Measurements from ENCODE around the gene MACROD2.

Gene MACROD2

DNA sequence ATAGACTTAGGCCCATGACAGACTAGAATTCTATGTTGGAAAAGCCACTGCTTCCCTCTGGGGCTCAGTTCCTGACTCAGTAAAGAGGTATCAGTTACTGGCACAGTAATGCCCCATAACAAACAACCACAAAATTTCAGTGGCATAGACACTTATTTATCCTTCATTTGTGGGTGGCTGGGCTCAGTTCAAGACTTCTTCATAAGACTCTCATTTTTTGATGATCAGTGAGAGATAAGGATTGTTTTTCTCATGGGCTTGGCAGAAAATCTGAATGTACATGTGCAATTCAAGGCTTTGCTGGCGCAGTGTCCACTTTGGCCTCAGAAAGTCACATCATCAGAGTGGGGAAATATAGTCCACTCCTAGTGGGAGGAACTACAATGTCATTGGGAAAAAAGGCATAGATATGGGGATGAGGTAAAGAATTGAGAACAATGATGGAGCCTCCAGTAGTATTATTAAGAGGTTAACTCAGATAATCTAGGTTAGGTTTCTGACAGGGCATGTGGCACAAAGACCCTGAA lies 726.7 kb downstream of the MACROD2 start:
- no peak for DNase-seq

- DNase-seq: no peak
These were observed 728.3 kb downstream of the MACROD2 start for GRCh38 chr20:14723614-14724013.

DNA sequence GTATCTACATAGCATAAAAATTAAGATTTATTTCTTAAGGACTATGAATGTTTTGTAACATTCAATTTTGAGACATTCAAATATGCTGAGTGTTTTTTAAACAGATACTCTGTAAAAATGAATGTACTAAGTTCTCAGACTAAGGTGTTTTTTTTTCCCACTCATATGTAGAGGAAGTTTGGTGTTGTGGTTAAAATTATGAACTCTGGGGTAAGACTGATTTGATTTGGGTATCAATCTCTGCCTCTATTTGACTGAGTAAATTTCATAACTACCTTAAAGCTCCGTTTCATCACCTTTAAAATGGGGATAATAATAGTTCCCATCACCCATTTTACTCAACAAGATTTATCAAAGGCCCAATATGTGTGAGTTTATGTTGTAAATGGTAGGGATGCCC lies 728.7 kb downstream of the MACROD2 start:
- DNase-seq: no peak

- peak in 1 of 2 experiments; percentile 11 for DNase-seq
These were observed 729.2 kb downstream of the MACROD2 start for GRCh38 chr20:14724468-14724867.

- DNase-seq: no peak
These were observed 731.3 kb downstream of the MACROD2 start for GRCh38 chr20:14726591-14726990.

GRCh38 chr20:14727485-14728150 lies 732.3 kb downstream of the MACROD2 start:
- no peak for DNase-seq

- DNase-seq: no peak
These were observed 734.1 kb downstream of the MACROD2 start for GRCh38 chr20:14729390-14729789.

DNA sequence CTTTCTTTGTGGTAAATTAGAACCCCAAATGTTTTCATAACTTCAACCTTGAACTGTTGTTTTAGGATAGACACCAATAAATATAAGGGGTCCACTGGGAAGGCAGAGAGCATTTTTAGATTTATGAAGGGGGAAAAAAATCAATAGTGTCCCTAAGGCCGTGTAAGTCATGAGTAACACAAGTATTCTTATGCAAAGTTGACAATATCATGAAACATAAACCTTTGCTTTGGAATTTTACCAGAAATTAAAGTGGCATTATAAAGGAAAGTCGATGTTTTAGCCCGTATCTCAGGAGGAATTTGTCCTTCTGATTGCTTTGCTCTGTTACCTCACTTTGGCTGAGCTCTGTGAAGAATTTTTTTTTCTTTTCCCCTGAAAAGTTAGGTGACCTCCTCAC lies 737.0 kb downstream of the MACROD2 start:
- no peak for DNase-seq

DNA sequence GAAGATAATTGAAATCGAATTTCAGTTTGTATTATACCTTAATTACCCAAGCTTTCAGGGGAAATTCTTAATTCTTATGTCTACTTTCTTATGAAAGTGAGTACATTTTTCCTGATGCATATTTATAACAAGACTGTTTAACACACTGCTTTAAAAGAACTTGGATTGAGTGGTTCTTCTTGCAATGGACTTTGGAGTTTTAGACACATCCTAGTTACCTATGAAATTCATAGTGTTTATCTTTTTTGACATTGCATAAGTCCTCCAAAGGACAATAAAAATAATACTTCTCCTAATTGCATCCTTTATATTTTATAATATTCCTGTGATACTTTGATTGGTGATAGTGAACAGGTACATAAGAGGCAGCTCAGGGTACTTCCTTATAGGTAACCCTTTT lies 737.7 kb downstream of the MACROD2 start:
- DNase-seq: no peak

DNA sequence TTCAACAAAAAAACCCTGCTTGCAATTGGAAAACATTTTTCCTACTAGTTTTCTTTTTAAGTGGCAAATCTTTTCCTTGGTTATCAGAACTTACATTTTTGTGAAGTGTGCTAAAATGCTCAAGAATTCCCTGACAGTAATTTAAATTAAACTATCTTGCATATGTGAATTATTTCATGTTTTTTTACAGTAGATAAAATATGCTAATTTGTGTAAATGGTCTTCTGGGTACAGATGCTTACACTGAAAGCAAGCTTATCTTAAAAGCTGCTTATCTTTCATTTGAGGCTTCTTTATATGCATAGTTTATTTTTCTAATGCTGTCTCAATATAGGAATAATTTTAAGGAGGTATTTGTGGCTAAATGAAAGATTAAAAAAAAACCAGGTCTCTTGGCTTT lies 745.1 kb downstream of the MACROD2 start:
- DNase-seq: no peak

GRCh38 chr20:14741616-14742015 lies 746.3 kb downstream of the MACROD2 start:
- no peak for DNase-seq

GRCh38 chr20:14744723-14745122 lies 749.4 kb downstream of the MACROD2 start:
- no peak for DNase-seq

DNA sequence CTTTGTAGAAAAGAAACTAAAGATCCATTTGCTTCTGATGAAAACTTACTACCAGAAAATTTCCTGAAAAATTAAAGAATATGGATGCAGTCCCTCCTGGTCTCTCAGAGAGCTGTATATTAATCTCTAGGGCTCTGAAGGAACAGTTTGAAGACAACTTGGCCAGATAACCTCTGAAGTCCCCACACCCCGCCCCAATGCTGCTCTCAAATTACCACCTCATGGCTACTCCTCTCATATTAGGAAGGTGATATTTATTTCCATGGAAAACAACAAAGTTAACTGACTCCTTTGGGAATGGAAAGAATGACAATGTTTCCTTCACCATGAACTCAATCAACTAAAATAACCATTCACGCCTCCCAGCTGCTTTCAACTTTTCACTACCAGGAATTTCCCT lies 750.5 kb downstream of the MACROD2 start:
- no peak for DNase-seq

DNA sequence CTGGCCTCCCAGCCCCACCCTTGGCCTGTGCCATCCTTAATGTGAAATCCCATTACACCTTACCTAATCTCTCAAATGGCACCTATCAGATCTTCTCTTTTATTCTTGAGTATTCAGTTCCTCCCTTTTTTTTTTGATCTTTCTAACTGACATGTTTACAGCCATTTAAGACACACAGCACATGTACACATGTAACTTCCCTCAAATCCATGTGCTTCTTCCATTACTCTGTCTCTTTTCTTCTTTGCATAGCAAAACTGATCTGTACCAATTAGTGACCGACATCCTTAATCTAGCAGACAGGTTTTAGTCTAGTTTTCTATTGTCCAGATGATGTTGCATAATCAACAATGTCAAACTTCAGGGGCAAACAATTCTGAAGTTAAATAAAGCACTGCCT lies 755.9 kb downstream of the MACROD2 start:
- DNase-seq: no peak

DNA sequence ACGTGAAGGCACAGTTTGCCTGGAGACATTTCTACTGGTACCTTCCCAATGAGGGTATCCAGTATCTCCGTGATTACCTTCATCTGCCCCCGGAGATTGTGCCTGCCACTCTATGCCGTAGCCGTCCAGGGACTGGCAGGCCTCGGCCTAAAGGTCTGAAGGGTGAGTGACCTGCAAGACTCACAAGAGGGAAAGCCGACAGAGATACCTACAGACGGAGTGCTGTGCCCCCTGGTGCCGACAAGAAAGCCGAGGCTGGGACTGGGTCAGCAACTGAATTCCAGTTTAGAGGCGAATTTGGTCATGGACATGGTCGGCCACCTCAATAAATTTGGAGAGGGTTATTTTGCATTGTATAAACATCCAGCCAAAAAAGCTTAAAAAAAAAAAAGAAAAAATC lies 762.4 kb downstream of the MACROD2 start:
- no peak for DNase-seq

DNA sequence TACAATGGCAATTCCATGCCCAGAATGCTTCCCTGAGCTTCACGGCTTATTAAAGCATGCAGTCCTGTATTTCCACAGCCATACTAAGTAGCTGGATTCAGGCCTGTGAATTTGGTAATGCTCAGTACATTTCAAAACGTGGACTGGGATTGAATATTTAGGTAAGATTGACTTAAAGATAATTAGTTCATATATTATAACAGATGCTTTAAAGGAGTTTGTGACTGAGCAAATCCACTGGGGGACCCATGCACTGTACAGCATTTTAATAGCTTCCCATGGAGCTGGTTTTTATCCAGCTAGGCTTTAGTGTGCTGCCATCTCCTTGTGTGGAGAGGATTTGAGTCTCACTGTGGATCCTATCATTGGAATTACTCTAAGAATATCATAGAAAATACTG lies 763.0 kb downstream of the MACROD2 start:
- DNase-seq: no peak

DNA sequence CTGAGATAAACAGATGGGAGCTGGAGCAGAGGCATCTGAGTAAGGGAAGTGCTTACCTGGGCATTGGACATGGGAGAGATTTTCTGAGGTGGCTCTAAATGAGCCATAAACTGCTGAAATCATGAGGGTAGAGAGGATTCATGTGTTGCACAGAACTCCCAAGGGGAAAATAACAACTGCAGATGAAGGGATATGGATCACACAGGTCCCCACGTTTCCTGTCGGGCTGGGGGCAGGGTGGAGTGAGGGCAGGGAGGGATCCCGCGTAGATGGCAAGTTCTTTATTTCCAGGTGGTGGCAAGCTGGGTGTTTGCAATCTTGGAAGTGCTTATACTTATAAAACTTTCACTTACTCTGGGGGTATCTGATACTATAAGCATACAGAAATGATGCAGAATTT lies 764.7 kb downstream of the MACROD2 start:
- DNase-seq: no peak

DNA sequence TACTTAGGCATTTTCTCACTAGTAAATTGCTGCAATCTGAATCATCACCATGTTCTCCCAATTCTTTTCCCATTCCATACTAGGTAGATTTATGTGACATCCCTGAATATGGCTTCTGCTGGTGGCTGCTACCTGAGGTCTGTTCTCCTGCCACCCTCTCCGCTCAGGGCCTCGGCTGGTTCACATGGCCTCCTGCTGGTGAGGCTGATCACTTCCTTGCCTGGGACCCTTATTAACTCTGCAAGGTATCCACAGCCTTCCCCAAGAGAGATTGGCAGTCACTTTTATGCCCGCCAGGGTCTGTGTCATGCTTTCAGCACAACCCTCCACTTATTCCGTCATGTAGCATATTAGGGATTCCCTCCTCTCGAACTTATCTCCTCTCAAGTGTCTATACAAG lies 766.6 kb downstream of the MACROD2 start:
- DNase-seq: no peak

- DNase-seq: peak in 1 of 2 experiments; percentile 3
These were observed 769.4 kb downstream of the MACROD2 start for GRCh38 chr20:14764511-14765369.

- no peak for DNase-seq
These were observed 770.0 kb downstream of the MACROD2 start for GRCh38 chr20:14765370-14765701.

- DNase-seq: no peak
These were observed 778.2 kb downstream of the MACROD2 start for GRCh38 chr20:14773486-14773885.

DNA sequence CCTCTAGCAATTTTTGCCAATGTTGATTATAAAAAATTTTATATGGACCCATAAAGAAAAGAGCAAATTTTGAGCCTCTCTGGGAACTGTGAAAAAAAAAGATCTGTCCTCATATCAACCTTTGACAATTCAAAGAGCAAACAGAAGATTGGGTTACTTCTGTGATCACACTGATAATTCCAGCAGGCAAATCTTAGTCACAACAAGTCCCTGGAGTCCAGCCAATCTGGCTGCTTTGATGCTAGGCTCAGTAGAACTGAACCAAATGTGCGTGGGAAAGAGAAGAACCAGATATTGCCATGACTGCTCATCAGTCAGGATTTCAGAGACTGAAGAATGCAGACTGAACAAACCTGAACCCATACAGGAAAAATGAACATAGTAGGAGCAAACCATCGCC lies 780.5 kb downstream of the MACROD2 start:
- peak in 1 of 2 experiments; percentile 28 for DNase-seq

DNA sequence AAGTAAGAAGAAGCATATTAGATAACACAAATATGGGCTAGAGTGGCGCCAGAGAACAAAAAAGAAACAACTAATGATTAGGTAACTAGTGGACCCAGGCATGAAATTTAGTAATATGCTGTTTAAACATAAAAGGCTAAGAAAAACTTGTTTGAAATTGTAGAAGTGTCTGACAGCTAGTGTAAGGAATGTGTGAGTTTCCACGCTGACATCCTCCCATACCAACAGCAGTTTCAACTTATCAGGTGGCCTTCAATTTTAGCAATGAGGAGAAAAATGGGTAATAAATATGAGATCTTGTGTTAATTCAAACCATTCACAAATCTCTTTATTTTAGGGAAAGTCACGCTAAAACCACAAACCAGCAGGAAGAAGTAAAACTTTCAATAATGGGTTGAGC lies 782.3 kb downstream of the MACROD2 start:
- DNase-seq: no peak

DNA sequence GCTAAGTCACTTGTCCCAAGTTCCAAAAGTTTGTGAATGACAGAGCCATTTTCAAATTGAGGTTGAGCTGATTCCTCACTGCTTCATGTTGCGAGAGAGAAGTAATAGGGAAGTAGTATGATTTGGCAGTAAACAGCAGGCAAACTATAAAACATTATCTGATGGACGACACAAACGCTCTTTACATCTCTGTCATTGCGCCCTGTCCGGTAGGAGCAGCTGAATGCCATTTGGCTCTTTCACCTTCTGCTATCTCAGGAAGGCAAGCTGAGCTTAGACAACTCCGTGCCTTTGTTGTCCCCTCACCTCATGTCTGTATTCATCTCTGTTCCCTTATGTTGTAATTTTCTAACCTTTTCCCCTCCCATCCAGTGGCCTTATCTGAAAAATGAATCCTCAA lies 782.8 kb downstream of the MACROD2 start:
- no peak for DNase-seq
